ENCODE measurements around the gene BPIFB4.
"Not testable (repeated sequence)": the region's sequence is repeated elsewhere in the genome, so short reads cannot be mapped to it uniquely, and the experiment has no call there.

BPIFB4 gene

DNA sequence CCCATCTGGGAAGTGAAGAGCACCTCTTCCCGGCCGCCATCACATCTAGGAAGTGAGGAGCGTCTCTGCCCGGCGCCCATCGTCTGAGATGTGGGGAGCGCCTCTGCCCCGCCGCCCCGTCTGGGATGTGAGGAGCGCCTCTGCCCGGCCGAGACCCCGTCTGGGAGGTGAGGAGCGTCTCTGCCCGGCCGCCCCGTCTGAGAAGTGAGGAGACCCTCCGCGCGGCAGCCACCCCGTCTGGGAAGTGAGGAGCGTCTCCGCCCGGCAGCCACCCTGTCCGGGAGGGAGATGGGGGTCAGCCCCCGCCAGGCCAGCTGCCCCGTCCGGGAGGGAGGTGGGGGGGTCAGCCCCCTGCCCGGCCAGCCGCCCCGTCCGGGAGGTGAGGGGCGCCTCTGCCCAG, 36.1 kb downstream of the BPIFB4 start:
- WGBS, result 99% methylated on average over 20 of the region's 34 CpGs
- H2AK5ac ChIP-seq (ENCODE audit: low read length, severe bottlenecking), result not testable (repeated sequence)

DNA sequence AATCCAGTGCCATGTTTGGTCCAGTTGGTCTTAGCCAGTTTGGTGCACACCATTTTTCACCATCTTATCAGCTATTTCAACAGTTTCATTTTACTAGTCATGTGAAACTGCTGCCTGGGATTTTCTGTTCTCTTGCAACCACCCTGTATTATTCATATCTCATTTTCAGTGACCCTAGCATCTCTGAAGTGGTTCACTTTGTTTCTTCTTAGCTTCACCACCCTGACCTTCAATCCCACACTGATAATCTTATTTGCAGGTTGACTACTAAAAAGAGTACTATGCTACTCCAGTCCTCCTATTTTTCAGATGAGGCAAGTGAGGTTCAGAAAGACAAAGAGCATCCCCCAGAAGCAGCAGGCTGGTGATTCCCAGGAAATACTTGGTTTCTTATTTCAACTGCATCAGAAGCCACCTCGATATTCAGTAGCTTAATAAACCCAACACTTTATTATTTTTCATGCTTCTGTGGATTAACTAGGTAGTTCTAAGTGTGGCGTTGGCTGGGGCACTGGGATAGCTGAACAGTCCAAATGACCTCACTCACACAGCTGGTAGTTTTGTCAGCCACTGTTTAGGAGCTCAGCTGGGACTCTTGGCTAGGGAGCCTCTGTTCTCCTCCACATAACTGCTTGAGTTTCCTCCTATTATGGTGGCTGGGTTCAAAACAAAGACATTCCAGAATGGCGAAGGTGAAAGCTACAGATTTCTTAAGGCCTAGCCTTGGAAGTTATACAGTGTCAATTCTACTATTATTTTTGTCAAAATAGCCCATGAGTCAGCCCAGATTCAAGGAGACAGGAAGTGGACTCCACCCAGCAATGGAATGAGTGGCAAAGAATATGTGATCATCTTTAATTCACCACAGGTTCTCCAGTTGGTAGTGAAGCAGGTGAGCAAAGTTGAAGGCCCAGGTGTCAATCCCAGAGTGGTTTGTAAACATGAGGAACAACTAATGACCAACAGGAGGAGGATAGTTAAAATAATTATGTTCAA, 40.6 kb downstream of the BPIFB4 start:
- no peak overlapping the region for H3K27ac ChIP-seq (ENCODE audit: low read length, poor library complexity, severe bottlenecking)
- H2BK15ac ChIP-seq (ENCODE audit: low read depth, poor library complexity, severe bottlenecking), result no peak overlapping the region
- WGBS, result 91% methylated on average over 1 of the region's 3 CpGs
- H3K79me1 ChIP-seq (replicated peaks; ENCODE audit: low read length, poor library complexity, severe bottlenecking), result no peaks in the 10 kb centered on the region
- H3K9ac ChIP-seq (ENCODE audit: low read length), result no peak overlapping the region
- H4K91ac ChIP-seq (ENCODE audit: low read length), result no peak overlapping the region
- H3K18ac ChIP-seq (ENCODE audit: low read depth in 1 of 2, low read length in 2 of 2), result no peak overlapping the region
- H3K4me2 ChIP-seq (ENCODE audit: low read length, poor library complexity, severe bottlenecking), result no peak overlapping the region
- no peak overlapping the region for H3K4me3 ChIP-seq (ENCODE audit: insufficient read depth in 1 of 2, low read depth in 1 of 2, low read length in 2 of 2)
- H2BK5ac ChIP-seq (ENCODE audit: low read depth, low read length, poor library complexity, severe bottlenecking), result no peak overlapping the region
- H2BK12ac ChIP-seq (ENCODE audit: low read length in 2 of 2), result no peak overlapping the region
- no peak overlapping the region for H3K23ac ChIP-seq (ENCODE audit: low read length in 2 of 2)
- H3K4ac ChIP-seq (ENCODE audit: low read depth in 1 of 2, low read length in 2 of 2), result no peak overlapping the region
- H4K8ac ChIP-seq (ENCODE audit: low read length), result no peak overlapping the region
- peaks cover 4 to 11% of the 10 kb centered on the region in 2 experiments for H3K27me3 ChIP-seq (ENCODE audit: control insufficient read depth in 1 of 2, insufficient read depth in 1 of 2, low read length in 2 of 2)
- H3K4me1 ChIP-seq (ENCODE audit: control insufficient read depth, insufficient read depth, low read depth, low read length), result no peaks in the 10 kb centered on the region
- no peak overlapping the region for H2BK120ac ChIP-seq (ENCODE audit: low read depth, low read length)
- H3K9me3 ChIP-seq (ENCODE audit: control insufficient read depth, low read length), result peaks cover 8% of the 10 kb centered on the region
- no peak for DNase-seq
- H2AK5ac ChIP-seq (ENCODE audit: low read length, severe bottlenecking), result no peak overlapping the region
- H3K36me3 ChIP-seq (ENCODE audit: control insufficient read depth in 1 of 2, insufficient read depth in 2 of 2, low read depth in 1 of 2, low read length in 2 of 2), result no peaks in the 10 kb centered on the region
- H3K14ac ChIP-seq (ENCODE audit: low read length in 2 of 2), result no peak overlapping the region
- H2AFZ ChIP-seq (ENCODE audit: low read depth, low read length), result no peak overlapping the region

More for the DNA sequence above, 36.1 kb downstream of the BPIFB4 start:
- H3K27me3 ChIP-seq (ENCODE audit: control insufficient read depth in 1 of 2, insufficient read depth in 1 of 2, low read length in 2 of 2), result peaks cover 0 to 23% of the 10 kb centered on the region in 2 experiments
- not testable (repeated sequence) for H3K9ac ChIP-seq (ENCODE audit: low read length); H3K4me3 ChIP-seq (ENCODE audit: insufficient read depth in 1 of 2, low read depth in 1 of 2, low read length in 2 of 2); H3K9me3 ChIP-seq (ENCODE audit: control insufficient read depth, low read length); H3K36me3 ChIP-seq (ENCODE audit: control insufficient read depth in 1 of 2, insufficient read depth in 2 of 2, low read depth in 1 of 2, low read length in 2 of 2); H2BK12ac ChIP-seq (ENCODE audit: low read length in 2 of 2); H3K18ac ChIP-seq (ENCODE audit: low read depth in 1 of 2, low read length in 2 of 2); H4K91ac ChIP-seq (ENCODE audit: low read length); H2BK5ac ChIP-seq (ENCODE audit: low read depth, low read length, poor library complexity, severe bottlenecking); H3K14ac ChIP-seq (ENCODE audit: low read length in 2 of 2); DNase-seq; H2BK15ac ChIP-seq (ENCODE audit: low read depth, poor library complexity, severe bottlenecking); H4K8ac ChIP-seq (ENCODE audit: low read length); H3K27ac ChIP-seq (ENCODE audit: low read length, poor library complexity, severe bottlenecking); H3K23ac ChIP-seq (ENCODE audit: low read length in 2 of 2); H2BK120ac ChIP-seq (ENCODE audit: low read depth, low read length); H3K4me1 ChIP-seq (ENCODE audit: control insufficient read depth, insufficient read depth, low read depth, low read length); H3K4me2 ChIP-seq (ENCODE audit: low read length, poor library complexity, severe bottlenecking); H2AFZ ChIP-seq (ENCODE audit: low read depth, low read length); H3K4ac ChIP-seq (ENCODE audit: low read depth in 1 of 2, low read length in 2 of 2); H3K79me1 ChIP-seq (replicated peaks; ENCODE audit: low read length, poor library complexity, severe bottlenecking)

DNA sequence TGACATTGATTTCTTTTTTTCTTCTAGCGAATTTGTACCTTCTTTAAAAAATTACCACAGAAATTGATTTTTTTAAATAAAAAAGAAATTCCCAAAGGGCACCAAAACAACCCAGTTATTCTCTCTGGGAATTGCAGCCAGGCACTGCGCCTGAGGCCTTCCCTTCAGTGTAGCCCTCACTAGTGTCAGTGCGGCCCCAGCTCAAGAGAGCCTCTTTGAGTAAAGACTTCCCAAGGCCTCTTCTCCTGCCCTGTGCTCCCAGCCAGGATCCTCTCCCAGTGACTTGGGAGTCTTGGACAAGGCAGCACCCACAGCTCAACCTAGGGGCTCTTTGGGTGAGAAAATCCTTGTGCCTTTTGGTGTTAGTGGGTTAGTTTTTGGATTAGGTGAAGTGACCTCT, 41.5 kb downstream of the BPIFB4 start:
- Histone ChIP-seq H3K23ac (ENCODE audit: low read length in 2 of 2) (no peak overlapping the region), H3K4me2 (ENCODE audit: low read length, poor library complexity, severe bottlenecking) (no peak overlapping the region), H3K79me1 (replicated peaks; ENCODE audit: low read length, poor library complexity, severe bottlenecking) (no peaks in the 10 kb centered on the region), H3K9me3 (ENCODE audit: control insufficient read depth, low read length) (peaks cover 11% of the 10 kb centered on the region), H3K36me3 (ENCODE audit: control insufficient read depth in 1 of 2, insufficient read depth in 2 of 2, low read depth in 1 of 2, low read length in 2 of 2) (no peaks in the 10 kb centered on the region), H2BK15ac (ENCODE audit: low read depth, poor library complexity, severe bottlenecking) (no peak overlapping the region), H3K4me1 (ENCODE audit: control insufficient read depth, insufficient read depth, low read depth, low read length) (no peaks in the 10 kb centered on the region), H2BK5ac (ENCODE audit: low read depth, low read length, poor library complexity, severe bottlenecking) (no peak overlapping the region), H3K9ac (ENCODE audit: low read length) (no peak overlapping the region), H4K91ac (ENCODE audit: low read length) (no peak overlapping the region), H2AK5ac (ENCODE audit: low read length, severe bottlenecking) (no peak overlapping the region), H2BK120ac (ENCODE audit: low read depth, low read length) (no peak overlapping the region), H3K4me3 (ENCODE audit: insufficient read depth in 1 of 2, low read depth in 1 of 2, low read length in 2 of 2) (no peak overlapping the region), H3K18ac (ENCODE audit: low read depth in 1 of 2, low read length in 2 of 2) (no peak overlapping the region), H3K14ac (ENCODE audit: low read length in 2 of 2) (no peak overlapping the region), H2BK12ac (ENCODE audit: low read length in 2 of 2) (no peak overlapping the region), H3K27ac (ENCODE audit: low read length, poor library complexity, severe bottlenecking) (no peak overlapping the region), H3K4ac (ENCODE audit: low read depth in 1 of 2, low read length in 2 of 2) (no peak overlapping the region), H3K27me3 (ENCODE audit: control insufficient read depth in 1 of 2, insufficient read depth in 1 of 2, low read length in 2 of 2) (peaks cover 4 to 20% of the 10 kb centered on the region in 2 experiments), H2AFZ (ENCODE audit: low read depth, low read length) (no peak overlapping the region), H4K8ac (ENCODE audit: low read length) (no peak overlapping the region)
- WGBS, result 87% methylated on average over 3 of the region's 3 CpGs
- DNase-seq, result no peak

DNA sequence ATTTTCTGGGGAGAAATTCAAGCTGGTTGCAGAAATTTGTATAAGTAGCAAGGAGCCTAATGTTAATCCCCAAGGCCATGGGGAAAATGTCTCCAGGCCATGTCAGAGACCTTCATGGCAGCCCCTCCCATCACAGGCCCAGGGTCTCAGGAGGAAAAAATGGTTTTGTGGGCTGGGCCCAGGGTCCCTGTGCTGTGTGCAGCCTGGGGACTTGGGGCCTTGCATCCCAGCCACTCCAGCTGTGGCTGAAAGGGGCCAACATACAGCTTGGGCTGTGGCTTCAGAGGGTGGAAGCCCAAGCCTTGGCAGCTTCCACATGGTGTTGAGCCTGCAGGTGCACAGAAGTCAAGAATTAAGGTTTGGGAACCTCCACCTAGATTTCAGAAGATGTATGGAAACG, 42.9 kb downstream of the BPIFB4 start:
- H3K4me3 ChIP-seq (ENCODE audit: insufficient read depth in 1 of 2, low read depth in 1 of 2, low read length in 2 of 2); H2BK120ac ChIP-seq (ENCODE audit: low read depth, low read length); H3K14ac ChIP-seq (ENCODE audit: low read length in 2 of 2); H4K8ac ChIP-seq (ENCODE audit: low read length); DNase-seq; H2AK5ac ChIP-seq (ENCODE audit: low read length, severe bottlenecking); H2BK15ac ChIP-seq (ENCODE audit: low read depth, poor library complexity, severe bottlenecking); H3K4me1 ChIP-seq (ENCODE audit: control insufficient read depth, insufficient read depth, low read depth, low read length); H3K23ac ChIP-seq (ENCODE audit: low read length in 2 of 2); H2BK12ac ChIP-seq (ENCODE audit: low read length in 2 of 2); H4K91ac ChIP-seq (ENCODE audit: low read length); H3K79me1 ChIP-seq (replicated peaks; ENCODE audit: low read length, poor library complexity, severe bottlenecking); H2BK5ac ChIP-seq (ENCODE audit: low read depth, low read length, poor library complexity, severe bottlenecking); H3K27ac ChIP-seq (ENCODE audit: low read length, poor library complexity, severe bottlenecking); H3K4me2 ChIP-seq (ENCODE audit: low read length, poor library complexity, severe bottlenecking); H2AFZ ChIP-seq (ENCODE audit: low read depth, low read length); H3K36me3 ChIP-seq (ENCODE audit: control insufficient read depth in 1 of 2, insufficient read depth in 2 of 2, low read depth in 1 of 2, low read length in 2 of 2); H3K4ac ChIP-seq (ENCODE audit: low read depth in 1 of 2, low read length in 2 of 2); H3K18ac ChIP-seq (ENCODE audit: low read depth in 1 of 2, low read length in 2 of 2); H3K9ac ChIP-seq (ENCODE audit: low read length): not testable (repeated sequence)
- peaks cover 4 to 26% of the 10 kb centered on the region in 2 experiments for H3K27me3 ChIP-seq (ENCODE audit: control insufficient read depth in 1 of 2, insufficient read depth in 1 of 2, low read length in 2 of 2)
- peaks cover 11% of the 10 kb centered on the region for H3K9me3 ChIP-seq (ENCODE audit: control insufficient read depth, low read length)
- 9% methylated on average over 1 of the region's 1 CpG for WGBS

All from mesenchymal stem cell (in vitro differentiated cells and primary cell).